GM12878 (cell line): ENCODE measurements around the gene CNTNAP2. TPM values are rescaled to one million over a fixed set of nuclear protein-coding genes. Genes with fewer than 3 reads are reported as not detected.

Experiments used
- ATAC-seq: fragments of 200-7000 bp; cut with Tn5 transposase; 3 replicates; pipeline ENCODE4 v1.9.1; 2020; ENCODE audit warnings: mild to moderate bottlenecking, moderate library complexity
- BruUV-seq: library from RNA; stranded (reverse); fragments of 400-500 nt; replicated peaks from 2 replicates; lab custom pipeline; 2021; lab: Mats Ljungman, UMichigan
- CTCF ChIA-PET: fragments of 300-600 bp; sonication (Branson Sonifier 250); formaldehyde crosslinking; extraction: SDS; loops from one replicate; lab custom pipeline; 2021; ENCODE audit warnings: inconsistent platforms; lab: Yijun Ruan, JAX
- POLR2A ChIA-PET: fragments of 350-600 bp; formaldehyde crosslinking; extraction: SDS; loops from one replicate; lab custom pipeline; 2021; ENCODE audit warnings: inconsistent platforms; lab: Charles Lee
- RAD21 ChIA-PET: fragments of 300-600 bp; sonication (Branson Sonifier 250); formaldehyde crosslinking; loops from one replicate; lab custom pipeline; 2023; ENCODE audit warnings: antibody characterized with exemption; ENCODE audit not compliant: unreplicated experiment; lab: Charles Lee
- SMC1A ChIA-PET: fragments of 300-600 bp; sonication (Branson Sonifier 250); formaldehyde crosslinking; loops from one replicate; lab custom pipeline; 2023; ENCODE audit not compliant: unreplicated experiment, uncharacterized antibody; lab: Charles Lee
- DNase-seq: peaks from one replicate; pipeline ENCODE4 v3.0.0-alpha.2; 2011; ENCODE audit warnings: low read depth, low spot score
- FAIRE-seq: peaks from 3 replicates; lab custom pipeline; 2011; peaks lifted over from hg19 to GRCh38; lab: Jason Lieb, UNC
- H2AFZ ChIP-seq: 2 replicates; pipeline ENCODE4 v1.6.0; 2011; ENCODE audit warnings: low read depth, low read length, control low read depth; ENCODE audit not compliant: control insufficient read depth
- H3K27ac ChIP-seq: 2 replicates; pipeline ENCODE4 v1.5.1; 2011; ENCODE audit warnings: control low read depth; ENCODE audit not compliant: control insufficient read depth, insufficient read depth
- H3K27me3 ChIP-seq, 2 experiments: replicated peaks in 1 of 2; 2 replicates each; pipeline versions ENCODE4 v1.6.0 to v1.6.1; 2011; ENCODE audit warnings: low read length in 1 of 2; ENCODE audit not compliant: control insufficient read depth in 2 of 2, insufficient read depth in 2 of 2
- H3K36me3 ChIP-seq, 2 experiments: 2 replicates each; pipeline ENCODE4 v1.5.1; 2011; ENCODE audit warnings: low read length in 1 of 2; ENCODE audit not compliant: control insufficient read depth in 2 of 2, insufficient read depth in 2 of 2
- H3K4me1 ChIP-seq: 2 replicates; pipeline ENCODE4 v1.6.1; 2011; ENCODE audit warnings: mild to moderate bottlenecking, low read length, moderate library complexity, mixed read lengths; ENCODE audit not compliant: control insufficient read depth, insufficient read depth
- H3K4me2 ChIP-seq: 2 replicates; pipeline ENCODE4 v1.6.0; 2011; ENCODE audit warnings: control low read depth; ENCODE audit not compliant: control insufficient read depth, insufficient read depth
- H3K4me3 ChIP-seq: fragments of 200-600 bp; sonication (generic); 2 replicates; pipeline ENCODE4 v1.5.1; 2016
- H3K79me2 ChIP-seq: 2 replicates; pipeline ENCODE4 v1.6.0; 2011; ENCODE audit warnings: low read length; ENCODE audit not compliant: control insufficient read depth, insufficient read depth
- H3K9ac ChIP-seq: 2 replicates; pipeline ENCODE4 v1.8.0; 2011; ENCODE audit warnings: low read length, control low read depth, mixed read lengths; ENCODE audit not compliant: control insufficient read depth, insufficient read depth
- H3K9me3 ChIP-seq: replicated peaks from 3 replicates; pipeline ENCODE4 v1.5.1; 2011; ENCODE audit warnings: mild to moderate bottlenecking, low read length; ENCODE audit not compliant: control insufficient read depth, insufficient read depth
- H4K20me1 ChIP-seq: 2 replicates; pipeline ENCODE4 v1.6.0; 2011; ENCODE audit not compliant: control insufficient read depth, insufficient read depth
- BRCA1 ChIP-seq: IDR thresholded peaks from 2 replicates; pipeline ENCODE4 v1.6.1; 2011; ENCODE audit warnings: low read depth, low read length, improper control_type of control experiment
- CHD1 ChIP-seq: IDR thresholded peaks from 2 replicates; pipeline ENCODE4 v1.6.1; 2012; ENCODE audit warnings: low read depth, low read length, improper control_type of control experiment
- MTA2 ChIP-seq: fragments of 450-650 bp; IDR thresholded peaks from 2 replicates; pipeline ENCODE4 v1.6.1; 2016; ENCODE audit warnings: low read depth, mild to moderate bottlenecking, moderate library complexity
- SP1 ChIP-seq: IDR thresholded peaks from one replicate; pipeline ENCODE4 v1.6.1; 2011; ENCODE audit warnings: low read depth, low read length
- SPI1 ChIP-seq: IDR thresholded peaks from 2 replicates; pipeline ENCODE4 v1.6.1; 2011; ENCODE audit warnings: low read depth, mild to moderate bottlenecking, low read length, moderate library complexity, borderline replicate concordance; ENCODE audit not compliant: insufficient read depth
- WGBS: methylation state at CpG from one replicate; pipeline ENCODE4 v1.1.6; 2016; ENCODE audit warnings: low lambda C conversion rate; ENCODE audit not compliant: insufficient replicate concordance, insufficient coverage; ENCODE audit errors: missing lambda C conversion rate; 5-methylcytosine and 5-hydroxymethylcytosine counted together
- in situ Hi-C: fragments of 300-500 bp; cut with MboI; formaldehyde crosslinking; loops from 9 replicates; pipeline ENCODE4 v1.14.3; 2018; ENCODE audit warnings: mixed read lengths
- intact Hi-C: fragments of 100-400 bp; cut with micrococcal nuclease; formaldehyde crosslinking; loops from one replicate; pipeline ENCODE4 v1.14.2; 2022; ENCODE audit not compliant: unreplicated experiment
- polyA plus RNA-seq, 11 experiments: library from polyadenylated mRNA; depleted of rRNA in 4 of 11; unstranded in 6 of 11; stranded (reverse) in 5 of 11; fragments of >200 nt; fragmentation: Nextera tagmentation in 4 of 11; fragmentation: Illumina TruSeq in 1 of 11; extraction: Ambion mirVana in 4 of 11; extraction: Trizol in 1 of 11; gene quantifications; 1 replicate in 1 of 11; 2 replicates in 10 of 11; pipeline versions ENCODE4 v1.2.1 to v1.2.3, GENCODE V29; 2011 to 2016; ENCODE audit warnings: inconsistent platforms in 2 of 11, missing spikeins in 2 of 11, low read depth in 1 of 11
- total RNA-seq, 4 experiments: library from RNA; depleted of rRNA in 3 of 4; stranded (reverse); fragments of >200 nt in 3 of 4; fragmentation: Illumina TruSeq in 1 of 4; extraction: Trizol in 1 of 4; gene quantifications; 2 replicates each; pipeline versions ENCODE4 v1.2.1 to v1.2.3, GENCODE V29; 2013 to 2021
- TF ChIP-seq, protein P1 (sequence below): fragments of 450-650 bp; IDR thresholded peaks from 2 replicates; pipeline ENCODE4 v1.6.1; 2014; ENCODE audit warnings: mild to moderate bottlenecking
- TF ChIP-seq, protein P2 (sequence below): IDR thresholded peaks from 2 replicates; pipeline ENCODE4 v1.6.1; 2012; ENCODE audit warnings: improper control_type of control experiment, low read depth, low read length; ENCODE audit not compliant: insufficient replicate concordance
- TF ChIP-seq, protein P3 (sequence below): IDR thresholded peaks from 2 replicates; pipeline ENCODE4 v1.6.1; 2011; ENCODE audit warnings: low read depth, low read length, improper control_type of control experiment, borderline replicate concordance
- TF ChIP-seq, protein P4 (sequence below): fragments of 450-650 bp; IDR thresholded peaks from 2 replicates; pipeline ENCODE4 v1.6.1; 2016; ENCODE audit warnings: mild to moderate bottlenecking
- TF ChIP-seq, protein P5 (sequence below): IDR thresholded peaks from 2 replicates; pipeline ENCODE4 v1.6.1; 2011; ENCODE audit warnings: borderline replicate concordance, low read depth, mild to moderate bottlenecking, moderate library complexity, low read length; ENCODE audit not compliant: insufficient read depth, poor library complexity, severe bottlenecking
- TF ChIP-seq, protein P6 (sequence below): fragments of 450-650 bp; IDR thresholded peaks from 2 replicates; pipeline ENCODE4 v1.6.1; 2017; ENCODE audit warnings: borderline replicate concordance

Gene CNTNAP2
- total and polyA plus RNA-seq, 10 of the 15 experiments (the other 5 are each of a cell fraction or from before 2014, with no cell fraction given), result 0.03 to 0.08 (median 0.03) TPM; not detected in 7

DNA sequence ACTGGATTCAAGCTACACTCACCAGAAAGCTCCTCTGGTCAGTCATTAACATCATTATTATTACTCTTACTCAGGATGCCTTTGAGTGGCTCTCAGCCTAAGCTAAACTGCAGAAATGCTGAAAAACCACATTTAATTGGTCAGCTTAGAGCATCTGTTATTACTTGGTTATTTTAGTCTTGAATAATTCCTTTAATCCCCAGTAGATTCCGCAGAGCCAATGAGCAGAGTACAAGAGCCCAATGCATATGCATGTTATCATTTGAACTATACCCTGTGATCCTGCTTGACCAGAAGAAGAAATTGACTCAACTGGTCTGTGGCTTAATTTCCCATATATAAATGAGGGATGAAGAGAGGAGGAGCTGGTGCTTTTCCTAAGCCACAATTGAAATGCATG is 2056.3 kb downstream of the CNTNAP2 start:
- no TSS peak for BruUV-seq
- no peak for DNase-seq
- 38% methylated on average over 1 of the region's 1 CpG for WGBS
- TF ChIP-seq BRCA1, result no peak
- TF ChIP-seq, protein P1, sequence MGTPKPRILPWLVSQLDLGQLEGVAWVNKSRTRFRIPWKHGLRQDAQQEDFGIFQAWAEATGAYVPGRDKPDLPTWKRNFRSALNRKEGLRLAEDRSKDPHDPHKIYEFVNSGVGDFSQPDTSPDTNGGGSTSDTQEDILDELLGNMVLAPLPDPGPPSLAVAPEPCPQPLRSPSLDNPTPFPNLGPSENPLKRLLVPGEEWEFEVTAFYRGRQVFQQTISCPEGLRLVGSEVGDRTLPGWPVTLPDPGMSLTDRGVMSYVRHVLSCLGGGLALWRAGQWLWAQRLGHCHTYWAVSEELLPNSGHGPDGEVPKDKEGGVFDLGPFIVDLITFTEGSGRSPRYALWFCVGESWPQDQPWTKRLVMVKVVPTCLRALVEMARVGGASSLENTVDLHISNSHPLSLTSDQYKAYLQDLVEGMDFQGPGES, result no peak
- no peak for TF ChIP-seq CHD1
- TF ChIP-seq MTA2, result no peak
- TF ChIP-seq SP1, result no peak
- TF ChIP-seq, protein P2, sequence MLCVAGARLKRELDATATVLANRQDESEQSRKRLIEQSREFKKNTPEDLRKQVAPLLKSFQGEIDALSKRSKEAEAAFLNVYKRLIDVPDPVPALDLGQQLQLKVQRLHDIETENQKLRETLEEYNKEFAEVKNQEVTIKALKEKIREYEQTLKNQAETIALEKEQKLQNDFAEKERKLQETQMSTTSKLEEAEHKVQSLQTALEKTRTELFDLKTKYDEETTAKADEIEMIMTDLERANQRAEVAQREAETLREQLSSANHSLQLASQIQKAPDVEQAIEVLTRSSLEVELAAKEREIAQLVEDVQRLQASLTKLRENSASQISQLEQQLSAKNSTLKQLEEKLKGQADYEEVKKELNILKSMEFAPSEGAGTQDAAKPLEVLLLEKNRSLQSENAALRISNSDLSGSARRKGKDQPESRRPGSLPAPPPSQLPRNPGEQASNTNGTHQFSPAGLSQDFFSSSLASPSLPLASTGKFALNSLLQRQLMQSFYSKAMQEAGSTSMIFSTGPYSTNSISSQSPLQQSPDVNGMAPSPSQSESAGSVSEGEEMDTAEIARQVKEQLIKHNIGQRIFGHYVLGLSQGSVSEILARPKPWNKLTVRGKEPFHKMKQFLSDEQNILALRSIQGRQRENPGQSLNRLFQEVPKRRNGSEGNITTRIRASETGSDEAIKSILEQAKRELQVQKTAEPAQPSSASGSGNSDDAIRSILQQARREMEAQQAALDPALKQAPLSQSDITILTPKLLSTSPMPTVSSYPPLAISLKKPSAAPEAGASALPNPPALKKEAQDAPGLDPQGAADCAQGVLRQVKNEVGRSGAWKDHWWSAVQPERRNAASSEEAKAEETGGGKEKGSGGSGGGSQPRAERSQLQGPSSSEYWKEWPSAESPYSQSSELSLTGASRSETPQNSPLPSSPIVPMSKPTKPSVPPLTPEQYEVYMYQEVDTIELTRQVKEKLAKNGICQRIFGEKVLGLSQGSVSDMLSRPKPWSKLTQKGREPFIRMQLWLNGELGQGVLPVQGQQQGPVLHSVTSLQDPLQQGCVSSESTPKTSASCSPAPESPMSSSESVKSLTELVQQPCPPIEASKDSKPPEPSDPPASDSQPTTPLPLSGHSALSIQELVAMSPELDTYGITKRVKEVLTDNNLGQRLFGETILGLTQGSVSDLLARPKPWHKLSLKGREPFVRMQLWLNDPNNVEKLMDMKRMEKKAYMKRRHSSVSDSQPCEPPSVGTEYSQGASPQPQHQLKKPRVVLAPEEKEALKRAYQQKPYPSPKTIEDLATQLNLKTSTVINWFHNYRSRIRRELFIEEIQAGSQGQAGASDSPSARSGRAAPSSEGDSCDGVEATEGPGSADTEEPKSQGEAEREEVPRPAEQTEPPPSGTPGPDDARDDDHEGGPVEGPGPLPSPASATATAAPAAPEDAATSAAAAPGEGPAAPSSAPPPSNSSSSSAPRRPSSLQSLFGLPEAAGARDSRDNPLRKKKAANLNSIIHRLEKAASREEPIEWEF, result no peak
- TF ChIP-seq SPI1, result no peak
- TF ChIP-seq, protein P3, sequence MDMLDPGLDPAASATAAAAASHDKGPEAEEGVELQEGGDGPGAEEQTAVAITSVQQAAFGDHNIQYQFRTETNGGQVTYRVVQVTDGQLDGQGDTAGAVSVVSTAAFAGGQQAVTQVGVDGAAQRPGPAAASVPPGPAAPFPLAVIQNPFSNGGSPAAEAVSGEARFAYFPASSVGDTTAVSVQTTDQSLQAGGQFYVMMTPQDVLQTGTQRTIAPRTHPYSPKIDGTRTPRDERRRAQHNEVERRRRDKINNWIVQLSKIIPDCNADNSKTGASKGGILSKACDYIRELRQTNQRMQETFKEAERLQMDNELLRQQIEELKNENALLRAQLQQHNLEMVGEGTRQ, result no peak
- TF ChIP-seq, protein P4, sequence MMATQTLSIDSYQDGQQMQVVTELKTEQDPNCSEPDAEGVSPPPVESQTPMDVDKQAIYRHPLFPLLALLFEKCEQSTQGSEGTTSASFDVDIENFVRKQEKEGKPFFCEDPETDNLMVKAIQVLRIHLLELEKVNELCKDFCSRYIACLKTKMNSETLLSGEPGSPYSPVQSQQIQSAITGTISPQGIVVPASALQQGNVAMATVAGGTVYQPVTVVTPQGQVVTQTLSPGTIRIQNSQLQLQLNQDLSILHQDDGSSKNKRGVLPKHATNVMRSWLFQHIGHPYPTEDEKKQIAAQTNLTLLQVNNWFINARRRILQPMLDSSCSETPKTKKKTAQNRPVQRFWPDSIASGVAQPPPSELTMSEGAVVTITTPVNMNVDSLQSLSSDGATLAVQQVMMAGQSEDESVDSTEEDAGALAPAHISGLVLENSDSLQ, result no peak
- TF ChIP-seq, protein P5, sequence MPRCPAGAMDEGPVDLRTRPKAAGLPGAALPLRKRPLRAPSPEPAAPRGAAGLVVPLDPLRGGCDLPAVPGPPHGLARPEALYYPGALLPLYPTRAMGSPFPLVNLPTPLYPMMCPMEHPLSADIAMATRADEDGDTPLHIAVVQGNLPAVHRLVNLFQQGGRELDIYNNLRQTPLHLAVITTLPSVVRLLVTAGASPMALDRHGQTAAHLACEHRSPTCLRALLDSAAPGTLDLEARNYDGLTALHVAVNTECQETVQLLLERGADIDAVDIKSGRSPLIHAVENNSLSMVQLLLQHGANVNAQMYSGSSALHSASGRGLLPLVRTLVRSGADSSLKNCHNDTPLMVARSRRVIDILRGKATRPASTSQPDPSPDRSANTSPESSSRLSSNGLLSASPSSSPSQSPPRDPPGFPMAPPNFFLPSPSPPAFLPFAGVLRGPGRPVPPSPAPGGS, result no peak
- TF ChIP-seq, protein P6, sequence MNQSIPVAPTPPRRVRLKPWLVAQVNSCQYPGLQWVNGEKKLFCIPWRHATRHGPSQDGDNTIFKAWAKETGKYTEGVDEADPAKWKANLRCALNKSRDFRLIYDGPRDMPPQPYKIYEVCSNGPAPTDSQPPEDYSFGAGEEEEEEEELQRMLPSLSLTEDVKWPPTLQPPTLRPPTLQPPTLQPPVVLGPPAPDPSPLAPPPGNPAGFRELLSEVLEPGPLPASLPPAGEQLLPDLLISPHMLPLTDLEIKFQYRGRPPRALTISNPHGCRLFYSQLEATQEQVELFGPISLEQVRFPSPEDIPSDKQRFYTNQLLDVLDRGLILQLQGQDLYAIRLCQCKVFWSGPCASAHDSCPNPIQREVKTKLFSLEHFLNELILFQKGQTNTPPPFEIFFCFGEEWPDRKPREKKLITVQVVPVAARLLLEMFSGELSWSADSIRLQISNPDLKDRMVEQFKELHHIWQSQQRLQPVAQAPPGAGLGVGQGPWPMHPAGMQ, result no peak

More for the DNA sequence above, 2056.3 kb downstream of the CNTNAP2 start:
- H4K20me1 ChIP-seq, result no peaks in the 10 kb centered on the region
- ChIA-PET SMC1A (no interaction called here), POLR2A (no interaction called here), CTCF (no interaction called here), RAD21 (no interaction called here)
- no peak overlapping the region for H3K4me2 ChIP-seq
- H3K79me2 ChIP-seq, result no peaks in the 10 kb centered on the region
- no peak overlapping the region for H3K9ac ChIP-seq
- no peaks in the 10 kb centered on the region for H3K9me3 ChIP-seq
- no peaks in the 10 kb centered on the region for H3K36me3 ChIP-seq
- H3K27me3 ChIP-seq, result no peaks in the 10 kb centered on the region
- no peaks in the 10 kb centered on the region for H3K4me1 ChIP-seq
- in situ Hi-C loops, result no loop called here
- ATAC-seq (no peak), FAIRE-seq (no peak)
- intact Hi-C loops, result no loop called here
- no peak overlapping the region for H2AFZ ChIP-seq
- H3K27ac ChIP-seq, result no peak overlapping the region
- H3K4me3 ChIP-seq, result no peak overlapping the region
